Choroid plexus epithelial cell (primary cell): ENCODE data around the gene ARHGEF12.

Experiments
- DNase-seq: peaks from one replicate; pipeline ENCODE4 v3.0.0-alpha.2; 2010; ENCODE audit warnings: low read depth
- H3K4me3 ChIP-seq: 2 replicates; pipeline ENCODE4 v1.5.1; 2011; ENCODE audit warnings: low read depth, mild to moderate bottlenecking, control low read depth, low read length, moderate library complexity
- CTCF ChIP-seq: conservative IDR thresholded peaks from 2 replicates; pipeline ENCODE4 v1.5.1; 2011; ENCODE audit warnings: low read depth, mild to moderate bottlenecking, control low read depth, inconsistent platforms, low read length, moderate library complexity

The ARHGEF12 gene

GRCh38 chr11:120473503-120473902 is 137.3 kb downstream of the ARHGEF12 start:
- H3K4me3 ChIP-seq, result no peak overlapping the region
- TF ChIP-seq CTCF, result no peak
- no peak for DNase-seq

GRCh38 chr11:120482149-120482548 is 145.9 kb downstream of the ARHGEF12 start:
- DNase-seq, result no peak
- TF ChIP-seq CTCF, result no peak
- no peak overlapping the region for H3K4me3 ChIP-seq

GRCh38 chr11:120484722-120485121 is 148.5 kb downstream of the ARHGEF12 start:
- H3K4me3 ChIP-seq, result no peak overlapping the region
- DNase-seq, result no peak
- TF ChIP-seq CTCF, result no peak

GRCh38 chr11:120486138-120486537 is 149.9 kb downstream of the ARHGEF12 start:
- no peak overlapping the region for H3K4me3 ChIP-seq
- no peak for DNase-seq
- no peak for TF ChIP-seq CTCF

- TF ChIP-seq CTCF, result no peak
- no peak for DNase-seq
- H3K4me3 ChIP-seq, result no peak overlapping the region
Measured at GRCh38 chr11:120489799-120490198, 153.6 kb downstream of the ARHGEF12 start.

- DNase-seq, result no peak
- no peak overlapping the region for H3K4me3 ChIP-seq
- no peak for TF ChIP-seq CTCF
Measured at GRCh38 chr11:120492486-120492885, 156.3 kb downstream of the ARHGEF12 start.

GRCh38 chr11:120494595-120494994 is 158.4 kb downstream of the ARHGEF12 start:
- no peak for TF ChIP-seq CTCF
- DNase-seq, result no peak
- no peak overlapping the region for H3K4me3 ChIP-seq
